Fibroblast of lung (primary cell): ENCODE measurements around the gene TMEM225B. TPM values are rescaled to one million over a fixed set of nuclear protein-coding genes. Genes with fewer than 3 reads are reported as not detected.
"Not testable (repeated sequence)": the region's sequence is repeated elsewhere in the genome, so short reads cannot be mapped to it uniquely, and the experiment has no call there.

Experiments
- DNase-seq, 2 donors: peaks; one replicate each; pipeline versions ENCODE4 v3.0.0 to v3.0.0-alpha.2; 2010; ENCODE audit warnings: low read depth in 2 of 2
- H2AFZ ChIP-seq: 2 replicates; pipeline ENCODE4 v1.5.1; 2012; ENCODE audit warnings: low read length, control low read depth, inconsistent platforms
- H3K27ac ChIP-seq: 2 replicates; pipeline ENCODE4 v1.5.1; 2011; ENCODE audit warnings: low read length, control low read depth; ENCODE audit not compliant: insufficient read depth
- H3K27me3 ChIP-seq: 2 replicates; pipeline ENCODE4 v1.5.1; 2011; ENCODE audit warnings: mild to moderate bottlenecking, low read length; ENCODE audit not compliant: control insufficient read depth, insufficient read depth
- H3K36me3 ChIP-seq: 2 replicates; pipeline ENCODE4 v1.5.1; 2011; ENCODE audit warnings: low read length; ENCODE audit not compliant: control insufficient read depth, insufficient read depth
- H3K4me1 ChIP-seq: 2 replicates; pipeline ENCODE4 v1.5.1; 2011; ENCODE audit warnings: low read length; ENCODE audit not compliant: control insufficient read depth, insufficient read depth; ENCODE audit errors: extremely low read depth
- H3K4me2 ChIP-seq: 2 replicates; pipeline ENCODE4 v1.5.1; 2011; ENCODE audit warnings: low read length, control low read depth; ENCODE audit not compliant: insufficient read depth; ENCODE audit errors: extremely low read depth
- H3K4me3 ChIP-seq, 4 experiments: fragments of 200-600 bp in 1 of 4; sonication (generic) in 1 of 4; replicated peaks in 1 of 4; 2 replicates each; pipeline ENCODE4 v1.5.1; 2011 to 2016; ENCODE audit warnings: low read length in 4 of 4, low read depth in 3 of 4, mild to moderate bottlenecking in 3 of 4, control low read depth in 2 of 4, inconsistent platforms in 1 of 4, mixed read lengths in 1 of 4; ENCODE audit not compliant: insufficient read depth in 1 of 4; ENCODE audit errors: control extremely low read depth in 1 of 4
- H3K79me2 ChIP-seq: 2 replicates; pipeline ENCODE4 v1.5.1; 2012; ENCODE audit warnings: mild to moderate bottlenecking, low read length, inconsistent platforms; ENCODE audit not compliant: control insufficient read depth, insufficient read depth
- H3K9ac ChIP-seq: 2 replicates; pipeline ENCODE4 v1.5.1; 2011; ENCODE audit warnings: mild to moderate bottlenecking, low read length, control low read depth; ENCODE audit not compliant: insufficient read depth
- H3K9me3 ChIP-seq: 2 replicates; pipeline ENCODE4 v1.5.1; 2012; ENCODE audit warnings: low read depth, low read length; ENCODE audit not compliant: control insufficient read depth, insufficient read depth
- H4K20me1 ChIP-seq: 2 replicates; pipeline ENCODE4 v1.5.1; 2011; ENCODE audit warnings: low read length; ENCODE audit not compliant: control insufficient read depth, insufficient read depth; ENCODE audit errors: extremely low read depth
- EZH2 ChIP-seq: IDR thresholded peaks from 2 replicates; pipeline ENCODE4 v1.5.1; 2012; ENCODE audit warnings: low read length, control low read depth, mild to moderate bottlenecking; ENCODE audit errors: missing control alignments
- polyA plus RNA-seq, 2 donors: library from polyadenylated mRNA; depleted of rRNA in 1 of 2; stranded (reverse) in 1 of 2; unstranded in 1 of 2; fragments of >200 nt; gene quantifications; 2 replicates each; pipeline ENCODE4 v1.2.1, GENCODE V29; 2011 to 2012; ENCODE audit warnings: missing spikeins in 1 of 2
- total RNA-seq: library from RNA; depleted of rRNA; stranded (reverse); fragments of >200 nt; gene quantifications from 2 replicates; pipeline ENCODE4 v1.2.1, GENCODE V29; 2014
- TF ChIP-seq, protein P1 (sequence below), 2 donors: IDR thresholded peaks in 1 of 2; conservative IDR thresholded peaks in 1 of 2; 1 replicate in 1 of 2; 2 replicates in 1 of 2; pipeline ENCODE4 v1.5.1; 2011 to 2012; ENCODE audit warnings: low read length in 2 of 2, control low read depth in 1 of 2, inconsistent platforms in 1 of 2, low read depth in 1 of 2, mild to moderate bottlenecking in 1 of 2

The TMEM225B gene
- total and polyA plus RNA-seq, 2 donors (not counting 1 experiment from before 2014, with no cell fraction given), result 1.2 to 1.3 TPM

- Histone ChIP-seq H3K79me2 (peaks cover 69% of the 10 kb centered on the region), H3K4me3 (peak overlapping the region in 3 of 4 experiments; percentile 2 to 17 (median 15)), H3K4me2 (peak overlapping the region; percentile 9), H3K9ac (peak overlapping the region; percentile 20), H3K36me3 (peaks cover 27% of the 10 kb centered on the region), H3K4me1 (peaks cover 27% of the 10 kb centered on the region), H3K9me3 (no peaks in the 10 kb centered on the region), H3K27me3 (no peaks in the 10 kb centered on the region), H3K27ac (peak overlapping the region; percentile 93), H4K20me1 (no peaks in the 10 kb centered on the region), H2AFZ (no peak overlapping the region)
- no peak for DNase-seq
- TF ChIP-seq EZH2, result no peak
- TF ChIP-seq, protein P1, sequence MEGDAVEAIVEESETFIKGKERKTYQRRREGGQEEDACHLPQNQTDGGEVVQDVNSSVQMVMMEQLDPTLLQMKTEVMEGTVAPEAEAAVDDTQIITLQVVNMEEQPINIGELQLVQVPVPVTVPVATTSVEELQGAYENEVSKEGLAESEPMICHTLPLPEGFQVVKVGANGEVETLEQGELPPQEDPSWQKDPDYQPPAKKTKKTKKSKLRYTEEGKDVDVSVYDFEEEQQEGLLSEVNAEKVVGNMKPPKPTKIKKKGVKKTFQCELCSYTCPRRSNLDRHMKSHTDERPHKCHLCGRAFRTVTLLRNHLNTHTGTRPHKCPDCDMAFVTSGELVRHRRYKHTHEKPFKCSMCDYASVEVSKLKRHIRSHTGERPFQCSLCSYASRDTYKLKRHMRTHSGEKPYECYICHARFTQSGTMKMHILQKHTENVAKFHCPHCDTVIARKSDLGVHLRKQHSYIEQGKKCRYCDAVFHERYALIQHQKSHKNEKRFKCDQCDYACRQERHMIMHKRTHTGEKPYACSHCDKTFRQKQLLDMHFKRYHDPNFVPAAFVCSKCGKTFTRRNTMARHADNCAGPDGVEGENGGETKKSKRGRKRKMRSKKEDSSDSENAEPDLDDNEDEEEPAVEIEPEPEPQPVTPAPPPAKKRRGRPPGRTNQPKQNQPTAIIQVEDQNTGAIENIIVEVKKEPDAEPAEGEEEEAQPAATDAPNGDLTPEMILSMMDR (conservative IDR thresholded peaks at IDR 0.05 in 1 of 2, IDR thresholded peaks at IDR 0.05 in 1 of 2; ENCODE audit: low read depth in 1 of 2, low read length in 2 of 2), result no peak
These were observed 35.8 kb upstream of the TMEM225B start for GRCh38 chr7:99562114-99562784.

GRCh38 chr7:99562832-99563231, 35.2 kb upstream of the TMEM225B start:
- Histone ChIP-seq H3K9ac (no peak overlapping the region), H3K4me1 (peaks cover 27% of the 10 kb centered on the region), H3K27ac (peak overlapping the region; percentile 93), H3K4me3 (peak overlapping the region in 2 of 4 experiments; percentile 15 to 17), H4K20me1 (no peaks in the 10 kb centered on the region), H3K4me2 (no peak overlapping the region), H3K79me2 (peaks cover 67% of the 10 kb centered on the region), H2AFZ (no peak overlapping the region), H3K36me3 (peaks cover 27% of the 10 kb centered on the region), H3K27me3 (no peaks in the 10 kb centered on the region), H3K9me3 (no peaks in the 10 kb centered on the region)
- peak; percentile 98 to 100 for DNase-seq
- no peak for TF ChIP-seq EZH2
- TF ChIP-seq, protein P1 (conservative IDR thresholded peaks at IDR 0.05 in 1 of 2, IDR thresholded peaks at IDR 0.05 in 1 of 2; ENCODE audit: low read depth in 1 of 2, low read length in 2 of 2), result no peak

DNA sequence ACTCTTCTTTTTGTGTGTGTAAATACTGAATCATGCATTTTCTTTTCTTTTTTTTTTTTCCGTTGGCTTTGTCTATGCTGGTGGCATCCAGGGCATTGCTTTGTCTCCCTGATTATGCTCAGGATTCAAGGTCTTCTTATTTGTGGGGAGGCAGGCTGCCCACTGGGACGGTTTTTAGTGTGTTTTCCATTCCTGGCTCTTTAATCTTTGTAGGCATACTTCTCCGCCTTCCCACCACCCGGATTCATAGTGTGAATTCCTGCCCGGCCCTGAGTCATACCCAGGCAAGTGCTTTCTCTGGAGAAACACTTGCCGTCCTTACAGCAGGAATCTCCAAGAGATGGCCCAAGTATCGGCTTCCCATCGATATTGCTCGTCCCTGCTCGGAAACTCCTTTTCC, 34.4 kb upstream of the TMEM225B start:
- Histone ChIP-seq H3K4me3 (no peak overlapping the region), H4K20me1 (no peaks in the 10 kb centered on the region), H3K27ac (peak overlapping the region; percentile 93), H3K36me3 (peaks cover 27% of the 10 kb centered on the region), H3K79me2 (peaks cover 63% of the 10 kb centered on the region), H3K9me3 (no peaks in the 10 kb centered on the region), H3K4me2 (no peak overlapping the region), H2AFZ (no peak overlapping the region), H3K4me1 (peaks cover 27% of the 10 kb centered on the region), H3K27me3 (no peaks in the 10 kb centered on the region), H3K9ac (no peak overlapping the region)
- DNase-seq, result peak; percentile 66 to 89
- TF ChIP-seq, protein P1 (conservative IDR thresholded peaks at IDR 0.05 in 1 of 2, IDR thresholded peaks at IDR 0.05 in 1 of 2; ENCODE audit: low read depth in 1 of 2, low read length in 2 of 2), result no peak
- no peak for TF ChIP-seq EZH2

DNA sequence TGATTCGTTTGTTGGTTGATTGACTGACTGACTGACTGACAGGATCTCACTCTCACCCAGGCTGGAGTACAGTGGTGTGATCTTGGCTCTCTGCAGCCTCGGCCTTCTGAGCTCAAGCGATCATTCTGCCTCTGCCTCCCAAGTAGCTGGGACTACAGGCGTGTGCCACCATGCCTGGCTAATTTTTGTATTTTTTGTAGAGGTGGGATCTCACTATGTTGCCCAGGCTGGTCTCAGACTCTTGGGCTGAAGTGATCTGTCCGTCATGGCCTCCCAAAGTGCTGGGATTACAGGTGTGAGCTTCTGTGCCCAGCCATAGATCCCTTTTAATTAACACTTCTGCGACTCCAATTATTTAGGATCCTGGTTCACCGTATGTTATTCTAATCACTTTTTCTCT, 29.3 kb upstream of the TMEM225B start:
- not testable (repeated sequence) for H3K27me3 ChIP-seq, DNase-seq, H3K27ac ChIP-seq, H3K4me2 ChIP-seq, H3K9me3 ChIP-seq, H4K20me1 ChIP-seq, H2AFZ ChIP-seq, H3K9ac ChIP-seq, H3K4me3 ChIP-seq, H3K4me1 ChIP-seq
- peaks cover 25% of the 10 kb centered on the region for H3K36me3 ChIP-seq
- peaks cover 30% of the 10 kb centered on the region for H3K79me2 ChIP-seq
